RWPE2 (cell line): ENCODE data around the gene FBXL14.

Source experiments
- ATAC-seq: fragments of 200-7000 bp; cut with Tn5 transposase; 3 replicates; pipeline ENCODE4 v1.9.1; 2021; ENCODE audit warnings: low read depth
- DNase-seq: peaks from one replicate; pipeline ENCODE4 v3.0.0-alpha.2; 2020; ENCODE audit warnings: low spot score
- H3K27ac ChIP-seq: fragments of 450-650 bp; 2 replicates; pipeline ENCODE4 v1.5.1; 2017; ENCODE audit warnings: mild to moderate bottlenecking; ENCODE audit not compliant: poor library complexity, severe bottlenecking
- H3K27me3 ChIP-seq: fragments of 250-450 bp; sonication (Bioruptor Pico); 2 replicates; pipeline ENCODE4 v1.5.1; 2021; ENCODE audit warnings: mild to moderate bottlenecking, moderate library complexity; ENCODE audit not compliant: insufficient read depth, poor library complexity, severe bottlenecking
- H3K36me3 ChIP-seq: fragments of 250-450 bp; sonication (Bioruptor Pico); 2 replicates; pipeline ENCODE4 v1.5.1; 2020; ENCODE audit warnings: low read depth, mild to moderate bottlenecking, moderate library complexity
- H3K4me1 ChIP-seq: fragments of 250-450 bp; sonication (Bioruptor Pico); 2 replicates; pipeline ENCODE4 v1.5.1; 2021; ENCODE audit warnings: mild to moderate bottlenecking, moderate library complexity; ENCODE audit not compliant: insufficient read depth, poor library complexity, severe bottlenecking
- H3K4me3 ChIP-seq: fragments of 250-450 bp; sonication (Bioruptor Pico); 2 replicates; pipeline ENCODE4 v1.5.1; 2021; ENCODE audit warnings: mild to moderate bottlenecking, moderate library complexity; ENCODE audit not compliant: severe bottlenecking
- H3K9me3 ChIP-seq: fragments of 250-450 bp; sonication (Bioruptor Pico); 2 replicates; pipeline ENCODE4 v1.5.1; 2021; ENCODE audit warnings: mild to moderate bottlenecking, moderate library complexity; ENCODE audit not compliant: severe bottlenecking
- CTCF ChIP-seq: fragments of 450-650 bp; IDR thresholded peaks from one replicate; pipeline ENCODE4 v1.5.1; 2017; ENCODE audit warnings: mild to moderate bottlenecking, moderate library complexity; ENCODE audit not compliant: poor library complexity, severe bottlenecking

Gene FBXL14

DNA sequence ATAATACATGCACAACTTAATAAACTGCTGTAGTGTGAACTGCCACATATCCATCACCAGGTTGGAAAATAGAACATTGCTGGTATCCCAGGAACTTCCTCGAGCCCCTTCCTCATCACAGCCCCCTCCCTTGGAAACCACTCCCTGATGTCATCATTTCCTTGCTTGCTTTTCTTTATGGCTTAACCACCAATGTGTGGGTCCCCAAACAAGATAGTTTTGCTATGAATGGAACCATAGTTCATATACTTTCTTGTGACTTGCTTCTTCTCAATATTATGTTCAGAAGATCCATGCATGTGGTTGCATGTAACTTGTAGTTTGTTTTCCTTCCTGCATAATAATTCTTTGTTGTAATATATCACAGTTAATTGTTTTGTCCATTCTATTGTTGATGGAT, 25.7 kb upstream of the FBXL14 start:
- Histone ChIP-seq H3K36me3 (no peaks in the 10 kb centered on the region), H3K9me3 (no peaks in the 10 kb centered on the region), H3K4me1 (peaks cover 19% of the 10 kb centered on the region), H3K4me3 (no peak overlapping the region), H3K27me3 (no peaks in the 10 kb centered on the region), H3K27ac (no peak overlapping the region)
- no peak for DNase-seq
- no peak for ATAC-seq
- no peak for TF ChIP-seq CTCF

DNA sequence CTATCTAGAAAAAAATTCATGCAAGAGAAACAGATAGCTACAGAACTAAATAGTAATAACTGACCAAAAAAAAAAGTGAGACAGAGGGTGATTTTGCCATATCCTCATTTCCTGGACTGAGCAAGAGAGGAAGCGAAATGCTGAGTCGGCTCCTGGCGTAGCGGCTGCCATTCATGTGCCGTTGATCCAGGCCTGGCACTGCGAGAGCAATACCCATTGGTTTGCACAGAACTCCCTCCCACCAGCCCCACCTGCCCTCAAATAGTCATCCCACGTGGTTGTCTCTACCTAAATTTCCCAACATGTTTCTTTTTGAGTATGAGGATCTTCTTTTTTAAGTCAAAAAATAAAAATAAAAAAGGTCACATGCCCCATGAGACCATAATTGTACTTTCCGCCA, 25.2 kb upstream of the FBXL14 start:
- no peak for TF ChIP-seq CTCF
- peaks cover 16% of the 10 kb centered on the region for H3K4me1 ChIP-seq
- ATAC-seq = no peak
- no peaks in the 10 kb centered on the region for H3K9me3 ChIP-seq
- H3K27me3 ChIP-seq = no peaks in the 10 kb centered on the region
- H3K36me3 ChIP-seq = no peaks in the 10 kb centered on the region
- H3K4me3 ChIP-seq = no peak overlapping the region
- DNase-seq = no peak
- H3K27ac ChIP-seq = no peak overlapping the region

DNA sequence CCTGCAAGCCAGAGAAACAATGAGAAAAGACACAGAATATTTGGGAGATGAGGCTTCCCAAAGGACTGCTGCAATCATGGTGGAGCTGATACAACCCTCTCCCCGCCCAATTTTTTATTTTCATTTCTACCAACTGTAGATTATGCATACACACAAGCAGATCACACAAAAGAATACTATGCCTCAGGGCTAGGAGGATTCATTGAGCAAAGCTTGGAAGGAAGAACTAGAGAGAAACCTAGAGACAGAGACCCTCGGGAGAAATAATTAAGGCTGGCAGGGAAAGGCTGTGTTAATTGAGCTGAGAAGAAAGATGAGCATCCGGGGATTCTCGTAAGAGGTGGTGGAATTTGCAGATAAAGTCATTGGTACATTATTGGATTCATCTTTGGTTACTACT, 24.8 kb upstream of the FBXL14 start:
- DNase-seq (no peak), ATAC-seq (no peak)
- H3K36me3 ChIP-seq = no peaks in the 10 kb centered on the region
- no peaks in the 10 kb centered on the region for H3K9me3 ChIP-seq
- H3K27me3 ChIP-seq = no peaks in the 10 kb centered on the region
- no peak for TF ChIP-seq CTCF
- peaks cover 16% of the 10 kb centered on the region for H3K4me1 ChIP-seq
- no peak overlapping the region for H3K4me3 ChIP-seq
- H3K27ac ChIP-seq = no peak overlapping the region

- no peaks in the 10 kb centered on the region for H3K9me3 ChIP-seq
- ATAC-seq = no peak
- H3K27ac ChIP-seq = no peak overlapping the region
- no peak for TF ChIP-seq CTCF
- no peak overlapping the region for H3K4me3 ChIP-seq
- H3K4me1 ChIP-seq = peaks cover 16% of the 10 kb centered on the region
- no peaks in the 10 kb centered on the region for H3K27me3 ChIP-seq
- no peak for DNase-seq
- H3K36me3 ChIP-seq = no peaks in the 10 kb centered on the region
These were observed 24.1 kb upstream of the FBXL14 start for GRCh38 chr12:1618489-1618888.

DNA sequence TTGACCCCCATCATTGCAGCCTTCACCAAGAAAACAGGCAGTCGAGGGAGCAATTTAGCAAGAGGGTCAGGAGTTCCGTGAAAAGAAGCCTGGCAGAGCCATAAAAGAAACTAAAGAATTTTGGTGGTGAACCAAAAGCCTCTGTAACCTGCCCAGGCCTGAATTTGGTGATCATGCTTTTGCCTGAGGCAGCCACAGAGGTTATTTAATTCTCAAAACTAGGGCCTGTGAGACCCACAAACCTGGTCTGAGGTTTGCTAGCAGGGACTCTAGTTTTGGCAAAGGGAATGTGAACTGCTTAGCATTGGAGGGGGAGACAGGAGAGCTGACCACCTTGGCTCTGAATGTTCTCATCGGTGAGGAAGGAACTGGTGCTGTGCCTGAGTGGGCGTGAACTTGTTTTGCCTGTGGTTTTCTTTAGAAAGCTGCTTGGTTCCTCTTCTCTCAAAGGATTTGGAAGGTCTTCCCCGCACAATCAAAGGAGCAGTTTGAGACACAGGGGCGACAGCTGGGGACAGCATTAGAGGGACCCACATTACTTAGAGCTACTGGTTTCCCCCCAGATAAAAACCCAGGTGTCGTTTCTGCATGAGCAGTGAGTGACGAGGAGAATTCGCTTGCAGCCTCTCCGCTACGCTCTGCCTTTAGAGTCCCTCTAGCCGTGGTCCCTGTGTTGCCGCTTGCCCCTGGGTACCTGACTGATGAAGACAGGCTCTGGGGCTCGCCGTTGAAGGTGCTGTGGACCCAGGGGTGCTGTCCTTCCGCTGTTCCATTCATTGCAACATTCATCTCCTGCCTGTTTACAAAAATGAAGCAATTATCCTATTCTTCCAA, 22.1 kb upstream of the FBXL14 start:
- peak; percentile 59; the same call in 2 of the 3 replicates for ATAC-seq
- DNase-seq = no peak
- Histone ChIP-seq H3K27ac (no peak overlapping the region), H3K27me3 (no peaks in the 10 kb centered on the region), H3K4me3 (no peak overlapping the region), H3K36me3 (no peaks in the 10 kb centered on the region), H3K4me1 (peaks cover 28% of the 10 kb centered on the region), H3K9me3 (no peaks in the 10 kb centered on the region)
- TF ChIP-seq CTCF = no peak
